Measurements from ENCODE around the gene KCNIP2. TPM values are rescaled to one million over a fixed set of nuclear protein-coding genes. Genes with fewer than 3 reads are reported as not detected.

KCNIP2 gene
- total RNA-seq, 1 donor from 2014 or later: 2.9 TPM

DNA sequence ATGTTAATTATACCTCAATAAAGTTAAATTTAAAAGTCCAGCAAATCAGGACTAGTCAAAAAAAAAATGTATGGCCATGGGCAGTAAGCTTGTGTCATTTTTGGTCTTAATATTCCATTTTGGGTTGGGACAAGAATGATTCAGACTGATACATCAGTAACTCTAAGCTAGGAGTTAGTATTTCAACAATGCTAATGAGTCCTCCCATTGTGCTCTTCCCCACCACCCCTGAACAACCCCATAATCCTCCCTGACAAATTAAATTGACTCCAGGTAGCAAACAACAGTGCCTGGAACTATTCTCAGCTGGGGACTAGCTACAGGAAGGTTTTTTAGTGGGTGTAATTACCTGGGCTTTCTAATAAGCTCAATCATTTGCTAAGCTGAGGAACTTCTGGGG lies 30.7 kb upstream of the KCNIP2 start:
- no peak overlapping the region for H3K4me3 ChIP-seq (ENCODE audit: low read depth, low read length)
- no peak for DNase-seq (ENCODE audit: low read depth)
- TF ChIP-seq, protein P1, sequence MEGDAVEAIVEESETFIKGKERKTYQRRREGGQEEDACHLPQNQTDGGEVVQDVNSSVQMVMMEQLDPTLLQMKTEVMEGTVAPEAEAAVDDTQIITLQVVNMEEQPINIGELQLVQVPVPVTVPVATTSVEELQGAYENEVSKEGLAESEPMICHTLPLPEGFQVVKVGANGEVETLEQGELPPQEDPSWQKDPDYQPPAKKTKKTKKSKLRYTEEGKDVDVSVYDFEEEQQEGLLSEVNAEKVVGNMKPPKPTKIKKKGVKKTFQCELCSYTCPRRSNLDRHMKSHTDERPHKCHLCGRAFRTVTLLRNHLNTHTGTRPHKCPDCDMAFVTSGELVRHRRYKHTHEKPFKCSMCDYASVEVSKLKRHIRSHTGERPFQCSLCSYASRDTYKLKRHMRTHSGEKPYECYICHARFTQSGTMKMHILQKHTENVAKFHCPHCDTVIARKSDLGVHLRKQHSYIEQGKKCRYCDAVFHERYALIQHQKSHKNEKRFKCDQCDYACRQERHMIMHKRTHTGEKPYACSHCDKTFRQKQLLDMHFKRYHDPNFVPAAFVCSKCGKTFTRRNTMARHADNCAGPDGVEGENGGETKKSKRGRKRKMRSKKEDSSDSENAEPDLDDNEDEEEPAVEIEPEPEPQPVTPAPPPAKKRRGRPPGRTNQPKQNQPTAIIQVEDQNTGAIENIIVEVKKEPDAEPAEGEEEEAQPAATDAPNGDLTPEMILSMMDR (conservative IDR thresholded peaks at IDR 0.05; ENCODE audit: low read depth, low read length): no peak

DNA sequence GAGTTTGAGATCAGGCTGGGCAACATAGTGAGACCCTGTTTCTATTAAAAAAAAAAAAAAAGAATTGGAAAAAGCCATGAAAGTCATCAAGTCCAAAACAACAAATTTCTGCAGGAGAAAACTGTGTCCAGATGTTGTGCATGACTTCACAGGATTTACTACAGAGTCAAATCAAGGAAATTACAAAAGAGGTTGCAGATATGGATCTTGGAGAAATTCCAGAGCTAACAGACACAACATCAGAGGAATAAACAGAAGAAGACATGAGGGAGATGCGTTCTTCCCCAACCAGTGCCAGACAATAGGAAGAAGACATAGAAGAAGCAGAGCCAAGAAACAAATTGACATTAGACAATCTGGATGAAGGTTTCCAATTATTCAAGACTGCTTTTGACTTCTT lies 24.3 kb upstream of the KCNIP2 start:
- no peak for DNase-seq (ENCODE audit: low read depth)
- H3K4me3 ChIP-seq (ENCODE audit: low read depth, low read length): no peak overlapping the region
- TF ChIP-seq, protein P1 (conservative IDR thresholded peaks at IDR 0.05; ENCODE audit: low read depth, low read length): no peak

DNA sequence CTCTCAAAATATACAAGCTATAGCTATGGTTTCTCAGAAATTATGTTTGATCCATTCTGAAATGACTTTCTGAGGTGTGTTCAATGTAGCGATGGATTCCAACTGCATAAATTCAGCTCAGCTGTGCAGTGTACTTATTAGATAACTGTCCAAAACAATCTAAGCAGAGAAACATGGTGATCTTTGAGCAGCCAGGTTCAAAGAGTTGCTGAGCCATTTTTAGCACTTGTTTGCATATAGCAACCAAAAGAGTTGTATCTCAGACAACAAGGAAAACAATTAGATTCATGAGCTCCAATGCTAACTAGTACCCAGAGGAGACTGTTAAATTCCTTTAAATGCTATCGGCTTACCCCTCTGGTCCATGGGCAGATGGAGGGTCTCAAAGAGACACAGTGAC lies 15.9 kb upstream of the KCNIP2 start:
- TF ChIP-seq, protein P1 (conservative IDR thresholded peaks at IDR 0.05; ENCODE audit: low read depth, low read length): no peak

DNA sequence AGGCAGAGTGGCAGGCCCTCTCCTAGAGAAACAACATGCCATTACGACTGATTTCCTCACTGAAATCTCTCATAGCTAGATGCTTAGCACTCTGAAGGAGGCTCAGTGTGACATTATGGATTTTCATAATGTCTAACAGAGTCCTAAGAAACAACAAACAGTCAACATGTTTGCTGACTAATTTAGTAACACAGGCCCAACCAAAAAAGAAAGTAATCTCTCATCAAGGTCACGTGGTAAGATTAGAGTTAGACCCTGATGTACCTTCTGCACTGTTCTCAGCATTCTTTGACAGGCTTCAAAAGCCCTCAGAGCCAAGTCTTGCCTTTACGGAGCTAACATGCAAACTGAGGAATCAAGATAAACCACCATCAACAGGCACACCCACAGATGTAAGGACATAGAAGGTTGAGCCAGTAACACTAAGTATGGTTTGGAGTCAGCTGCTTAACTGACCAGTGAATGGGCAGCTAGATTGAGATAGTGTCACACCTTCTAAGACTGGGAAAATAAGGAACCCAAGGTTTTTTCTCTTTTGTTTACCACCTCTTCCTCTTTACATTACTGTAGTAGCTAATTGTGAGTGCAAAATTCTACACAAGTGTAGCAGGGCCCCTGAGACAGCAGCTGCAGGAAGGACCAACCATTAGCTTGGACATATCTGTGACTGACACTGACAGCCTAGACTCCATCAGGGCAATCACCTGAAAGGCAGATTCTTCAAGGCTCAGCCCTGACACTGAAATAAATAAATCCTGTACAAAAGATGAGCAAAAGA lies 15.3 kb upstream of the KCNIP2 start:
- no peak for DNase-seq (ENCODE audit: low read depth)
- H3K4me3 ChIP-seq (ENCODE audit: low read depth, low read length): no peak overlapping the region
- TF ChIP-seq, protein P1 (conservative IDR thresholded peaks at IDR 0.05; ENCODE audit: low read depth, low read length): no peak

More for the DNA sequence above, 15.9 kb upstream of the KCNIP2 start:
- no peak for DNase-seq (ENCODE audit: low read depth)
- no peak overlapping the region for H3K4me3 ChIP-seq (ENCODE audit: low read depth, low read length)

DNA sequence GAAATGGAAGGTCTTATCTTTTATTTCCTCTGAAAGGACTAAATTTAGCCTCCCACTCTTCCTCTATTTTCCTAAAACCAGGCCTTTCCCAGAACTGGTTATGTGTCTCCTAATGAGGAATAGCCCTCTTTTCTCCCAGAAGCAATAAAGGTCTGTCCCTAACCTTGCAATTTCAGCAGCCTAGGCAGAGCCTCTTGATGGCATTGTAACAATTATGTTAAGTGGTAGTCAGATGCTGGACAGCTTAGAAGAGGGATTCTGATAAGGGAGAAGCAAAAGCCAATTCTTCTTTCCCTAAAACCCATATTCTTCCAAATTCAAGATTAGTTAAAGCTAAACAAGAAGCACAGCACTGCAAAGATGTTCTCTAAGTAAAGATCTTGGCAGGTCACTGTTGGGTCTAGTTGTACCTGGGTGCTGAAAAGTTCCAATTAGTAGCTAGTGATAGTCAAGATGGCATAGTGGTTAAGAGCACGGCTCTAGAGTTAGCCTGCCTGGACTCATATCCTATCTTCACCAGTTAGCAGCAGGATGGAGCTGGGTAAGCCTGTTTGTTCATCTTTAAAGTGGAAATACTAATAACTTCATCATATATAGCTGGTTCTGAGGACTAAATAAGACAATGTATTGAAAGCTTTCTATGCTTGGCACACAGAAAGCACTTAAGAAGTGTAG lies 14.3 kb upstream of the KCNIP2 start:
- no peak for DNase-seq (ENCODE audit: low read depth)
- H3K4me3 ChIP-seq (ENCODE audit: low read depth, low read length): no peak overlapping the region
- TF ChIP-seq, protein P1 (conservative IDR thresholded peaks at IDR 0.05; ENCODE audit: low read depth, low read length): no peak

DNA sequence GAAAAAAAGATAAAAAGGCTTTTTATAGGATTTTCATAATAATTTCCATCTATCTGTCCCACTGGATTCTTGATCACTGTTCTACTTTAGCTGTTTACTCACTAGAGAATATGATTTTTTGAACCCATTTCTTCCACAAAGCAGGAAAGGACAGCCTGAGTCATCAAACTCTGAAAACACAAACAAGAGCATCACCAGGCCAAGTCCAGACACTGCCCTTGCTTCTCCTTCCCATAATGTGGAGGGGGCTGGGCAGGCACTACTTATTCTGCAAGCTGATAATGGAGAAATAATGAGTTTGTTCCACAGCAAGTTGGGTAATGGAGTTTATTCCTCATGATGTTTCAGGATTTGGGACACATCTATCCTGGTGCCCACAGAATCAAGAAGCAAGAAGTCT lies 13.0 kb upstream of the KCNIP2 start:
- no peak overlapping the region for H3K4me3 ChIP-seq (ENCODE audit: low read depth, low read length)
- TF ChIP-seq, protein P1 (conservative IDR thresholded peaks at IDR 0.05; ENCODE audit: low read depth, low read length): no peak
- DNase-seq (ENCODE audit: low read depth): no peak

All from epithelial cell of proximal tubule (primary cell).